Activated CD4-positive, CD25-positive, alpha-beta regulatory T cell treated with anti-CD3 and anti-CD28 coated beads, Interleukin-2, amount 50 U/mL, for 72 hours (primary cell): ENCODE results near the gene QRICH1.

ENCODE experiments used
- DNase-seq: peaks from one replicate; pipeline ENCODE4 v3.0.0; 2021

Gene QRICH1

DNA sequence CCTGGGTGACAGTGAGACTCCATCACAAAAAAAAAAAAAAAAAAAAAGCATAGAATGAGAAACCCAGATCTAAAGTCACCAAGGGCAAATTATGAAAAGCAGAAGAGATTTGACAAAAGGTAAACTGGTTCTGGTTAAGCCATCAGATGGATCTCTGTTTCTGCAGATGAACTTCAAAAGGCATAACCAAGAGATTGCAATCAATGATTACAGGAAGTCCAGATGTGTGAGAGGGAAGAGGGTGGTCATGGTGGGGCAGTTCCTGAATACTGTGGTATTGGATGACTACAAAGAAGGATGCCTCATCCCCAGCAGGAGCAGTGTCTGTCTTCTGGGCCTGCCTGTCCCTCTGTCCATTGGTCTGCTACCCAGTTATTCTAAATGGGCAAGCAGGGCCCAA is 100.0 kb downstream of the QRICH1 start:
- DNase-seq: no peak

DNA sequence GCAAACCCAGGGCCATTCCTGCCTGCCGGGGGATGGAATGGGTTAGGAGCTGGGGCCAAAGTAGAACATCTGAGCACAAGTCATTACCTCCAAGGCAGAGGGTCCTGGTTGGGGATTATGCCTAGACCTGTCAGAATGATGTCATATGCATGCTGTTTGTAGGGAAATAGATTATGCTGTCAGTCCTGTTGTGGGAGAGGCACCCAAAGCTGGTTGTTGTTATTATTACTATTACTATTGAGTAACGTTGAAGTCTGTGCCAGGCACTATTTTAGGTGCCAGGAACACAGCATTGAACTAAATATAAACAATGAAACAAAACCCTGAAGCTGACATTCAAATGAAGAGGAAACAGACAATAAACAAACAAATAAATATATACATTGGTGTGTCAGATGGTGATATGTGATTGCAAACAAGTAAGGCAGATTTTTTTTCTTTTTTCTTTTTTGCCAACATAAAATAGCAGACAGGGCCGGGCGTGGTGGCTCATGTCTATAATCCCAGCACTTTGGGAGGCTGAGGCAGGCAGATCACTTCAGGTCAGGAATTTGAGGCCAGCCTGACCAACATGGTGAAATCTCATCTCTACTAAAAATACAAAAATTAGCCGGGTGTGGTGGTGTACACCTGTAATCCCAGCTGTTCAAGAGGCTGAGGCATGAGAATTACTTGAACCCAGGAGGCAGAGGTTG is 101.9 kb downstream of the QRICH1 start:
- DNase-seq: no peak

DNA sequence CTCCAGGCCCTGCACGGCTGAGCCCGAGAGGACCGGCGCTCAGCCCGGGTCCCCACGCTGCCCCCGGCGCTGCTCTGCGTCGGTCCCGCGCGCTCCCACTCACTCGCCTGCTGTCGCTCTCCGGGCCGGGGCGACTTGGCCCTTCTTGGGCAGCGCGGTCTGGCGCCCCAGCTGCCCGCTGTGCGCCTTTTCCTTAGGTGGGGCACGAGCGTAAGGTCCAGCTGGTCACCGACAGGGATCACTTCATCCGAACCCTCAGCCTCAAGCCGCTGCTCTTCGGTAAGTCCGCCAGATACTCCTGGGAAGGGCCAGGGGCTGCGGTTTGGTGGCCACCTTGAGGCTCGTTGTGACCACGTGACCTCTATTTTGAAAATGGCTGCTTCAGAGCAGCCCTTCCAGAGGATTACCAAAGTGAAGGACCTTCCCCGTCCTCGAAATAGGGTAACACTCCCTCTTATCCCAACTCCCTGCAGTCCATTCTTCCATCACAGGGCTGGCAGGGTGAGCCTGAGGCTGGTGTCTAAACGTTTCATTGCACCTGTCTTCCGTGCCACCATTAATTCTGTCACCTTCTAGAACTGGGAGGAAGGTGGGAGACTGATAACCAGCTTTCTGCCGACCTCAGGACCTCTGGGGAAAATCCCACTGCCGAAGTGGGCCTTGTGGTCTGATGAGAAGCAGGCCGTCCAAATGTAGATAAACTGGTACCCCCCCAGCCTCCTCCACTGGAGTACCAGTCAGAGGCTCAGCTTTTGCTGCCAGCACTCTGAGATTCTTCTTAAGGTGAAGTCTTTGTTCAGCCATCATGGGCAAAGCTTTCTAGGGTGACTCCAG is 103.0 kb downstream of the QRICH1 start:
- peak; percentile 48 for DNase-seq

DNA sequence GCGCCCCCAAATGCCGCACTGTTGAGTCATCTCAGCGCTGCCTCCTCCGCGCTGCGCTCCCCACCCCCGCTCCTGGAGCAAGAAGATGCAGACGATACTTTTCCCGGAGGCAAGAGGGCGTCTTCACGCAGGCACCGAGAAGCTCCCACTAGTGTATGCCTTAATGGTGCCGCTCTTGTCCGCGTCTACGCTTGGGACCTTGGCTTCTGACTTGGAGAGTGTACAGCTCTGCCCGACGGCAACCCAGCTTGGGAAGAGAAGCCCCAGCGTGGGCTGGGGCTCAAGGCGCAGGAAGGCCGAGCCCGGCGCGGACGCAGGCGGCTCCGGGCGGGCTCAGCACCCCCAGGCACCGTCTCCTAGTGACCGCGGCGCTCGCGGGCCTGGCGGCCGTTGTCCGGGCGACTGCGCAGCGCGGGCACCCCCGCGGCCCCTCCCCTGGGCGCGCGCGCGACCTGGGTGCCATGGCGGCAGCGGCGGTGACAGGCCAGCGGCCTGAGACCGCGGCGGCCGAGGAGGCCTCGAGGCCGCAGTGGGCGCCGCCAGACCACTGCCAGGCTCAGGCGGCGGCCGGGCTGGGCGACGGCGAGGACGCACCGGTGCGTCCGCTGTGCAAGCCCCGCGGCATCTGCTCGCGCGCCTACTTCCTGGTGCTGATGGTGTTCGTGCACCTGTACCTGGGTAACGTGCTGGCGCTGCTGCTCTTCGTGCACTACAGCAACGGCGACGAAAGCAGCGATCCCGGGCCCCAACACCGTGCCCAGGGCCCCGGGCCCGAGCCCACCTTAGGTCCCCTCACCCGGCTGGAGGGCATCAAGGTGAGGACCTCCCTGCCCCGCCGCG is 103.9 kb downstream of the QRICH1 start, which contains the start of gene P4HTM:
Gene P4HTM, plus strand, starts transcription at position 446 of the 840 bp plus-strand sequence. Its CDS starts 16 bp downstream, at position 462.
- DNase-seq: peak; percentile 64

DNA sequence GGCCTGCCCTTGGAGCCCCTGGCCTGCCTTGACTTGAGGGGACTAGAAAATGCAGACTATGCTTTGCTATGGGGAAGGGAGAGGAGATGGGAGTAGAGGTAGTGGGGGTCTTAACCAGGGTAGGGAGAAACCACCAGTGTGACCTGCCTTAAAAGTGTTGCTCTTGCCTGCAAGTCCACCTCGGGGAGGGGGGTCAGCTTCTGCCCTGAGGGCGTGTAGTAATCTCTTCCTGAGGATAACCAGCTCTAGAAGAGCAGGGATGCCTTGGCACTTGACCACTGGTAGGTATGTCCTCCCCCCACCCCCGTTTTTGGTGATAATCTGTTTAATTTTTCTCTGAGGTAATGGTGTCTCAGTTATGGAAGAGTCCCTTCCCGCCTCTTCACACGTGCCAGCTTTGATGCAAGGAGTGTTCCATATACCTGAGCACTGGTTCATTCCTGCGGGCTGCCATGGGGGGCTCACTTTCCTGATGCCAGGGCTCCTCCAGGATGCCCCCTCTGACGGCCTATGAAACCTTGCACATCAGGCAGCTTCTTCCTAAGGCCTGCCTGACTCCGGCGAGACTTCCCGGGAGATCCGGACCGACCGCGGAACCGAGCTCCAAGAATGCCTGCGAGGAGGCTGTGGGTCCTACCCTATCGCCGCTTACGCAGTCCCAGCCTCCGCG is 104.6 kb downstream of the QRICH1 start:
- no peak for DNase-seq

DNA sequence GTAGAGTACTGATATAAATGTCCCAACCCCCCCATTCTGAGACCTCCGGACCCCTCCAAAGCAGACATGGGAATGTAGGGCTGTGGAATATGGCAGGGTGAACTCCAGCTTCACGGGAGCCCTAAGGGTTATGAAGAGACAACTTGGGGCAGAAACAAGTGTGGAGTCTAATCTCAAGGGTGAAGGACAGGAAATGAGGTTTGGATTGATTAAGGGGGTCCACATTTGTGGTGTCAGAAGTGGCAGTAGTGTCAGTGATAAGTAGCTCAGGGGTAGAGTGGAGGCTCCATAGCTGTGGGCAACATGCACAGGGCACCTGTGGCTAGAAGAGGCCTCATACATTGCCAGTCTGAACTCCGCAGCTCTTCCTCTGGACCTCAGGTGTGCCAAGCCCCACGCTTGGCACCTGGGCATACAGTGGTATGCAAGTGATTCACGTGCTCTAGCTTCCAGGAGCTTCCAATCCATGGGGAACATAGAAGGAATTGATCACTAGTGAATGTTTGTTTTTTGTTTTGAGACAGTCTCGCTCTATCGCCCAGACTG is 108.0 kb downstream of the QRICH1 start:
- no peak for DNase-seq

DNA sequence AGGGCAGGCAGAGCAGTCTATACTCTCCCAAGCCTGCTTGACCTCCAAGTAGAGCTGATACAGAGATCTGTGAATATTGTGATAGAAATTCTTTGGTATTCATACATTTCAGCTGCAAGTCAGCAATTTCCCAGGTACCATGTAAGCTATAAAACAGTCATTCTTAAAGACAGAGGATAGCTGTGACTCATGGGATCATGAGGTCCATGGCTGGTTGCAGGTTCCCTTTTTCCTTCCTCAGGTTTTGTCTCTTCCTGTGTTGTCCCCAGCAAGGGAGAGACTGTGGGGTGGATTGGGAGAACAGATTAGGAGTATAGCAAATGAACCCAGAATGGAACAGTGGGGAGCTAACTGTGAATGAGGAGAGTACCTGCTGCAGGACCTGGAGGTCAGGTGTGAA is 109.2 kb downstream of the QRICH1 start:
- DNase-seq: no peak

DNA sequence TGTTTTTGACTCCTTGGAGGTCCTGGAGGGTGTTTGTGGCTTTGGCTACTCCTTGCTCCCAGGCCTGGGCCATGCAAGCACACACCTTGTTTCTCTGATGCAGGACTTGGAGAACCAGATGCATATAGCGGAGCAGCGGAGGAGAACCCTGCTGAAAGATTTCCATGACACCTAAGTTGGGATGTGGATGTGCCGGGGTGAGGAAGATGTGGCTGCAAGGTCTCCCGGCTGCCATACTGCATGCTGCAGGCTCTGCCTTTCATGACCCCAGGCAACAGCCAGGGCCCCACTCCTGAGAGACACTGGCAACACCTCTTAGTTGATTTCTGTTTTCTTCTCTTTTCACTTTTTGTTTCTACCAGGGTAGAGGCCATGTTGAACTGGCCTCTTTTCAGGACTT is 110.8 kb downstream of the QRICH1 start:
- no peak for DNase-seq

DNA sequence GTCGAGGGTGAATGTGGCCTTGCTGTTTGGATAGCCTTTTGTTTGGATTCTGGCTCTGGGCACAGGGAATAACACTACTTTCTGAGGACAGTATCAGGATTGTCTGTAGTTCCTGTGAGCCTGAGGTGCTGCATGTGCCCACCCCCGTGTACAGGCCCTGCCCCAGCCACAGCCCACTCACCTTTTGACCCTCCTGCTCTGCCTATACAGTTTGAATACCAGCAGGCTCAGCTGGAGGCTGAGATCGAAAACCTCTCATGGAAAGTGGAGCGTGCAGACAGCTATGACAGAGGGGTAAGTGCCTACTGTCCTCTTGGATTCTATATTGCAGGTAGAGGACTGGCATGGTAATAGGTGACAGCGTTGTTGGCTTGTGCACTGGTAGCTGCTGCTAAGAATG is 111.2 kb downstream of the QRICH1 start:
- DNase-seq: no peak

DNA sequence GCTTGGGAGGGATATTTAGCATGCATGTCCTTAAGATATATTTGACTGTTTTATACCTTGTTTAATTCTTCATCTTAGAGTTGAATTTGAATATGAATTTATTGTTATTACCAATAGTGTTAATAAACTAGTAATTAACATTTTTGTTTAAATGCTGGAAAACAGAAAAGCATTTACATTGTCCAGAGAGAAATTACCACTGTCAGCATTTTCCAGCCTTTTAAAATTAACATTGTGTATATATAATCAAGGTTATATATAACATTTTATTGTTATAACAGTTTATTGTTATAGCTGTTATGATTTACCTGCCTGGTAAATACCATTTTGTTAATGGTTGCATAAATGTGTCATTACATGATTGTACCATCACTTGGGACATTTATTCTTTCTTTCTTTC is 111.9 kb downstream of the QRICH1 start:
- DNase-seq: no peak

DNA sequence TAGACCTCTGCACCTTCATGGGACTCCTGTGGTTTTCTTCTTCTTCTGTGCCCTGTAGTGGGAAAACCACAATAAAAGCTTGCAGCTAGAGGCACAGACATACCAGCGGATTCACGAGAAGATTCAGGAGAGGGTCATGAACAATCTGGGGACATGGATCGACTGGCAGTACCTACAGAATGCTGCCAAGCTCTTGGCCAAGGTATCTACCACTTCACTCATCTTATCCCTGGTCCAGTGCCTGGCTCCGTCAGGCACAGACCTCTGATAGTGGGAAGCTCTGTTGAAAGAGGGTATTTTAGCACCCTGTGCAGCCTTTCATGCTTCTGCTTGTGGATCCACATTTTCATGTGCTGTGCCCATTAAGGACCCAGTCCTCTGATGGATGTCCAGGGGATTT is 113.6 kb downstream of the QRICH1 start:
- DNase-seq: no peak
